OCI-LY1 (cell line): ENCODE data around the gene SOCS6.

Source experiments
- H2AFZ ChIP-seq: fragments of 200-600 bp; sonication (generic), shearing (Covaris generic); 2 replicates; pipeline ENCODE4 v1.6.0; 2014; ENCODE audit warnings: antibody characterized with exemption, mild to moderate bottlenecking, low read length
- H3F3A ChIP-seq: fragments of 200-600 bp; sonication (generic), shearing (Covaris generic); 2 replicates; pipeline ENCODE4 v1.6.0; 2014; ENCODE audit warnings: mild to moderate bottlenecking, antibody characterized with exemption, low read length, moderate library complexity; ENCODE audit not compliant: insufficient read depth
- H3K27ac ChIP-seq: fragments of 200-600 bp; sonication (generic); 2 replicates; pipeline ENCODE4 v1.5.1; 2014; ENCODE audit warnings: low read length, mixed run types, mild to moderate bottlenecking, low read depth; ENCODE audit not compliant: poor library complexity, severe bottlenecking
- H3K27me3 ChIP-seq: fragments of 200-600 bp; sonication (generic); 2 replicates; pipeline ENCODE4 v1.6.0; 2014; ENCODE audit warnings: antibody characterized with exemption, mild to moderate bottlenecking, low read length, moderate library complexity; ENCODE audit not compliant: insufficient read depth
- H3K36me3 ChIP-seq: fragments of 200-600 bp; sonication (generic); 2 replicates; pipeline ENCODE4 v1.6.1; 2014; ENCODE audit warnings: mild to moderate bottlenecking, antibody characterized with exemption, low read length, moderate library complexity, mixed read lengths; ENCODE audit not compliant: insufficient read depth
- H3K4me1 ChIP-seq: fragments of 200-600 bp; sonication (generic); 2 replicates; pipeline ENCODE4 v1.5.1; 2014; ENCODE audit warnings: mild to moderate bottlenecking, low read length, moderate library complexity; ENCODE audit not compliant: insufficient read depth, severe bottlenecking
- H3K4me2 ChIP-seq: fragments of 200-600 bp; sonication (generic), shearing (Covaris generic); 2 replicates; pipeline ENCODE4 v1.6.1; 2014; ENCODE audit warnings: low read length
- H3K4me3 ChIP-seq: fragments of 200-600 bp; sonication (generic); 2 replicates; pipeline ENCODE4 v1.5.1; 2014; ENCODE audit warnings: low read length, low read depth, mild to moderate bottlenecking, mixed read lengths; ENCODE audit not compliant: poor library complexity, severe bottlenecking
- H3K79me2 ChIP-seq: fragments of 200-600 bp; shearing (Covaris generic); 2 replicates; pipeline ENCODE4 v1.6.1; 2016; ENCODE audit warnings: mixed run types, low read length, mixed read lengths; ENCODE audit not compliant: insufficient read depth
- H3K9ac ChIP-seq: fragments of 200-600 bp; sonication (generic), shearing (Covaris generic); 2 replicates; pipeline ENCODE4 v1.6.1; 2014; ENCODE audit warnings: mild to moderate bottlenecking, low read length, mixed read lengths
- H3K9me2 ChIP-seq: fragments of 200-600 bp; sonication (generic), shearing (Covaris generic); 2 replicates; pipeline ENCODE4 v1.6.1; 2014; ENCODE audit warnings: low read depth, mild to moderate bottlenecking, low read length, mixed read lengths
- H3K9me3 ChIP-seq: fragments of 200-600 bp; shearing (Covaris generic); 2 replicates; pipeline ENCODE4 v1.6.1; 2014; ENCODE audit warnings: low read length, mixed read lengths
- H4K20me1 ChIP-seq: fragments of 200-600 bp; sonication (generic), shearing (Covaris generic); 2 replicates; pipeline ENCODE4 v1.6.0; 2016; ENCODE audit warnings: mild to moderate bottlenecking, low read length; ENCODE audit not compliant: insufficient read depth
- CTCF ChIP-seq: fragments of 200-600 bp; sonication (generic), shearing (Covaris generic); IDR thresholded peaks from 2 replicates; pipeline ENCODE4 v1.5.1; 2017; ENCODE audit warnings: mild to moderate bottlenecking, antibody characterized with exemption, low read length, moderate library complexity, mixed read lengths
- EZH2 ChIP-seq: fragments of 200-600 bp; sonication (generic), shearing (Covaris generic); IDR thresholded peaks from 2 replicates; pipeline ENCODE4 v1.8.0; 2017; ENCODE audit warnings: borderline replicate concordance, mixed run types, mild to moderate bottlenecking, antibody characterized with exemption, low read length, moderate library complexity, mixed read lengths

Gene SOCS6

DNA sequence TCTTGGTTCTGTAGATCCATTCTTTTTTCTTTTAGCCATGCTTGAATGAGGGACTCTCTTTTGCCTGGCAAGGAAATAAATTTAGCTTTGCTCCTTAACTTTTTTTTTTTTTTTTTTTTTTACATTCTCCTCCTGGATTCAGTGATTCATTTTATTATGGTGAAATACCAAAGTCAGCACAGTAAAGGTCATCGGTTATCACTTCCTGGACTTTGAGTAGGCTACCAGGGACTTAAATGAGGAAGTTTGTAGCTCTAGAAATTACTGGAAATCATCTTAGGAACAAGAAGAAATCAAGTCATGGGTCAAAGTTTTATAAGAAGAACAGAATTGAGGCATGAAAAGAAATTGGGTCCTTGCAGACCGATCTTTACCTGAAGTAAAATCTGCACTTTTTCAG lies 75.0 kb downstream of the SOCS6 start:
- Histone ChIP-seq H3K9ac (no peak overlapping the region), H3F3A (no peaks in the 10 kb centered on the region), H3K4me3 (no peak overlapping the region), H4K20me1 (no peaks in the 10 kb centered on the region), H3K27ac (no peak overlapping the region), H3K4me2 (no peak overlapping the region), H3K9me3 (no peaks in the 10 kb centered on the region), H3K27me3 (no peaks in the 10 kb centered on the region), H3K4me1 (no peaks in the 10 kb centered on the region), H3K79me2 (no peaks in the 10 kb centered on the region), H2AFZ (no peak overlapping the region), H3K36me3 (no peaks in the 10 kb centered on the region), H3K9me2 (no peaks in the 10 kb centered on the region)
- TF ChIP-seq EZH2, result no peak
- no peak for TF ChIP-seq CTCF

DNA sequence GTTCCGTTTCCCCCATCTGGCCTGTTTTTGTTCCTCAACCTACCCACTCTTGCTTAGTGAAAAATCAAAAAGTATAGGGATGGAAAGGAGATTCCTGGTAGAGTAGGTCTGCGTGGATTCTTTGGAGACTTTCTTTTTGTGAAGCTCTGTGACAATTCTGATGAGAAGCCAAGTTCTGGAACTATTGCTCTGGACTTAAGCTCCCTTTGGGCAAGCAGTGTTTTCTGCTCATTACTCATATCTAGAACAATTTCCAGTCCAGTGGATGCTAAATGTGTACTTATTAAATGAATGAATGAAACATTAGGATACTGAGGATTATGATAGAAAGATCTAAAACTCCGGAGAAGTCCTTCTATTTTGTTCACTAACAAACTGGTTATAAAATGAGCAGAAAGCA lies 76.5 kb downstream of the SOCS6 start:
- Histone ChIP-seq H3K4me1 (no peaks in the 10 kb centered on the region), H3K4me3 (no peak overlapping the region), H3K36me3 (no peaks in the 10 kb centered on the region), H3F3A (no peaks in the 10 kb centered on the region), H3K9me3 (no peaks in the 10 kb centered on the region), H3K79me2 (no peaks in the 10 kb centered on the region), H3K9me2 (no peaks in the 10 kb centered on the region), H3K27ac (no peak overlapping the region), H2AFZ (no peak overlapping the region), H4K20me1 (no peaks in the 10 kb centered on the region), H3K9ac (no peak overlapping the region), H3K4me2 (no peak overlapping the region), H3K27me3 (no peaks in the 10 kb centered on the region)
- TF ChIP-seq CTCF (no peak), EZH2 (no peak)

GRCh38 chr18:70366174-70366573 lies 77.3 kb downstream of the SOCS6 start:
- no peak overlapping the region for H3K9ac ChIP-seq
- H3K79me2 ChIP-seq, result no peaks in the 10 kb centered on the region
- no peaks in the 10 kb centered on the region for H3K27me3 ChIP-seq
- H3K9me3 ChIP-seq, result no peaks in the 10 kb centered on the region
- no peak overlapping the region for H3K27ac ChIP-seq
- H3K36me3 ChIP-seq, result no peaks in the 10 kb centered on the region
- H4K20me1 ChIP-seq, result no peaks in the 10 kb centered on the region
- H3F3A ChIP-seq, result no peaks in the 10 kb centered on the region
- no peak overlapping the region for H3K4me3 ChIP-seq
- H2AFZ ChIP-seq, result no peak overlapping the region
- H3K4me2 ChIP-seq, result no peak overlapping the region
- H3K9me2 ChIP-seq, result no peaks in the 10 kb centered on the region
- TF ChIP-seq CTCF (no peak), EZH2 (no peak)
- H3K4me1 ChIP-seq, result no peaks in the 10 kb centered on the region
